NCI-H1092 treated with DMSO at 0.1 percent for 48 hours (cell line): ENCODE measurements around the gene GALNT2.

ENCODE experiments used
- DNase-seq: peaks from one replicate; lab custom pipeline; 2025; lab: John Stamatoyannopoulos, UW

GALNT2 gene

GRCh38 chr1:230130172-230130944 lies 63.3 kb downstream of the GALNT2 start:
- peak; percentile 28 for DNase-seq

- no peak for DNase-seq
These were observed 64.4 kb downstream of the GALNT2 start for GRCh38 chr1:230131457-230131856.

GRCh38 chr1:230132758-230133157 lies 65.7 kb downstream of the GALNT2 start:
- DNase-seq: no peak

GRCh38 chr1:230135726-230136125 lies 68.7 kb downstream of the GALNT2 start:
- DNase-seq: no peak

- DNase-seq: no peak
These were observed 69.7 kb downstream of the GALNT2 start for GRCh38 chr1:230136453-230137336.

- no peak for DNase-seq
These were observed 70.3 kb downstream of the GALNT2 start for GRCh38 chr1:230137337-230137815.

GRCh38 chr1:230138561-230139239 lies 71.7 kb downstream of the GALNT2 start:
- DNase-seq: no peak

GRCh38 chr1:230139315-230139714 lies 72.3 kb downstream of the GALNT2 start:
- DNase-seq: no peak

- no peak for DNase-seq
These were observed 72.7 kb downstream of the GALNT2 start for GRCh38 chr1:230139741-230140140.

- peak; percentile 29 for DNase-seq
These were observed 73.4 kb downstream of the GALNT2 start for GRCh38 chr1:230140221-230141020.

- no peak for DNase-seq
These were observed 74.1 kb downstream of the GALNT2 start for GRCh38 chr1:230141021-230141648.

GRCh38 chr1:230141797-230142607 lies 75.0 kb downstream of the GALNT2 start:
- no peak for DNase-seq

- no peak for DNase-seq
These were observed 75.7 kb downstream of the GALNT2 start for GRCh38 chr1:230142608-230143210.

GRCh38 chr1:230143534-230143933 lies 76.5 kb downstream of the GALNT2 start:
- no peak for DNase-seq

GRCh38 chr1:230144010-230144614 lies 77.1 kb downstream of the GALNT2 start:
- peak; percentile 13 for DNase-seq

GRCh38 chr1:230144758-230145504 lies 77.9 kb downstream of the GALNT2 start:
- DNase-seq: no peak

- DNase-seq: no peak
These were observed 78.5 kb downstream of the GALNT2 start for GRCh38 chr1:230145505-230145899.

- no peak for DNase-seq
These were observed 79.0 kb downstream of the GALNT2 start for GRCh38 chr1:230145953-230146476.
